Measurements from ENCODE around the gene CTSD.

CTSD gene

DNA sequence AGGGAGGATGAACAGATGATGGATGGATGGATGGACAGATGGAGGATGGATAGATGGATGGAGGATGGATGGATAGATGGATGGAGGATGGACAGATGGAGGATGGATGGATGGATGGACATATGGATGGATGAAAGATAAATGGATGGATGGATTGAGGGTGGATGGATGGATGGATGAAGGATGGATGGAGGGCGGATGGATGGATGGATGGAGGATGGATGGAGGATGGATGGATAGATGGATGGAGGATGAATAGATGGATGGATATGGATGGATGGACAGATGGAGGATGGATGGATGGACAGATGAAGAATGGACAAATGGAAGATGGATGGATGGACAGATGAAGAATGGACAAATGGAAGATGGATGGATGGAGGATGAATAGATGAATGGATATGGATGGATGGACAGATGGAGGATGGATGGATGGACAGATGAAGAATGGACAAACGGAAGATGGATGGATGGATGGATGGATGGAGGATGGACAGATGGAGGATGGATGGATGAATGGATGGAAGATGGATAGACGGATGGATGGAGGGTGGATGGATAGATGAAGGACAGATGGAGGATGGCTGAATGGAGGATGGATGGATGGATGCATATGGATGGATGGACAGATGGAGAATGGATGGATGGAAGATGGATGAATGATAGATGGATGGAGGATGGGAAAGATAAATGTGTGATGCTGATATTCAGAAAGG, 20.7 kb downstream of the CTSD start:
- DNase-seq, result no peak

- no peak for DNase-seq
Measured at GRCh38 chr11:1742371-1742770, 21.4 kb downstream of the CTSD start.

- no peak for DNase-seq
Measured at GRCh38 chr11:1741741-1742140, 22.0 kb downstream of the CTSD start.

GRCh38 chr11:1740786-1741530, 22.8 kb downstream of the CTSD start:
- no peak for DNase-seq

DNA sequence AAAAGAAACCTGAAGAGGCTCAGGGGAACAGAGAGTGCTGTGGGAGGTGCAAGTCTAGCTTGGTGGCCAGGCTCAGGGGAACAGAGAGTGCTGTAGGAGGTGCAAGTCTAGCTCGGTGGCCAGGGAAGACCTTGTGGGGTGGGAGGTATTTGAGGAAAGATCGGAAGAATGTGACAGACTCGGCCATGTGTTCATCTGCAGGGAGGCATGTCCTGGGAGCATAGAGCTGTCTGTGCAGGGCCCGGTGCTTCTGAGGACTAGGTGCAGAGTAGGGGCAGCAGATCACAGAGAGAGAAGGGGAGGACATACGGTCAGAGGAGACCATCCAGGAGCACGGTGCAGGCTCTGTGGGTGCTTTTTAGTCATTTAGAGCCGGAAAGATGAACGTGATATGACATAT, 24.2 kb downstream of the CTSD start:
- no peak for DNase-seq

DNA sequence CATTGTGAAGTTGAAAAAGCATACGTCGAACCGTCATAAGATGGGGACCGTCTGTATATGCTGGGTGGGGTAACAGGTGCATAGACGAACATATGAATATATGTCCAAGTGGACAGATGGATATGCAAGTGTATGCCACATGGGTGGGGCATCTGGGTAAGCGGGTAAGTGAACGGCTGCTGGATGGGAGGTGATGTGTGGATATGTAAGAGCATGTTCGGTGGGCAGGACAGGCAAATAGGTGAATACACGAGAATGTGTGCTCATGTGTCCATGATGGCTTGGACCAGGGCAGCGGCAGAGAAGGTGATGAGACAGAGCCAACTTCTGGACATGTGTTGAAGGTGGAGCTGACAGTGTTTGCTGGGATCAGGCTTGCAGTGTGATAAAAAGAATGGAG, 25.3 kb downstream of the CTSD start:
- DNase-seq, result no peak

DNA sequence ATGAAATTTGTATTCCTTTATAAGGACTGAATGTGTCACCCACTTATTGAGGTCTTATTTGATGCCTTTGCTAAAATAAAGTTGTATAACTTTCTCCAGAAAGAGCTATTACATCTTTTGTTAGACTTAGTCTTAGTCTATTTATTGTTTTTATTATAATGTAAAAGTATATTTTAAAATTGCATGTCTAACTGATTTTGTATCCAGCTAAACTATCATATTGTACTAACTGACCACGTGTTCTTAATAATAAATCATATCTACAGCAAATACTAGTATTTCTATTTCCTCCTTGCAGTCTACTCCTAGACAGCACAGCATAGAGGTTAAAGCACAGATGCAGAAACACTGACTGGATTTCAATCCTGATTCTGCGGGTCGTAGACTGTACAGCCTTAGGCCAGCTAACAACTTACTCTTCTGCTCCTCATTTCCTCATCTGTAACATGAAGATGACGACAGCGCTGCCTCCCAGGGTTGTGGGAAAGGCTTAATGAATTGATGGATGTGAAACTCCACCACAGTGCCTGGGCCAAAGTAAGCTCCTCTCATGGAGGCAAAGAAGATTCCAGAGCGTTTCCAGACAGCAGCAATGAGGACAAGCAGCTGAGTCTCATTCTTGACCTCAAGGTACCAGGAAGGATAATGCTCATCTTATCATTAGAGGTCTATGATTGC, 26.5 kb downstream of the CTSD start:
- no peak for DNase-seq

GRCh38 chr11:1736447-1736992, 27.2 kb downstream of the CTSD start:
- no peak for DNase-seq

- no peak for DNase-seq
Measured at GRCh38 chr11:1735271-1735670, 28.5 kb downstream of the CTSD start.

GRCh38 chr11:1734641-1735081, 29.1 kb downstream of the CTSD start:
- no peak for DNase-seq

GRCh38 chr11:1733716-1734640, 29.7 kb downstream of the CTSD start:
- no peak for DNase-seq

GRCh38 chr11:1733009-1733715, 30.6 kb downstream of the CTSD start:
- DNase-seq, result no peak

DNA sequence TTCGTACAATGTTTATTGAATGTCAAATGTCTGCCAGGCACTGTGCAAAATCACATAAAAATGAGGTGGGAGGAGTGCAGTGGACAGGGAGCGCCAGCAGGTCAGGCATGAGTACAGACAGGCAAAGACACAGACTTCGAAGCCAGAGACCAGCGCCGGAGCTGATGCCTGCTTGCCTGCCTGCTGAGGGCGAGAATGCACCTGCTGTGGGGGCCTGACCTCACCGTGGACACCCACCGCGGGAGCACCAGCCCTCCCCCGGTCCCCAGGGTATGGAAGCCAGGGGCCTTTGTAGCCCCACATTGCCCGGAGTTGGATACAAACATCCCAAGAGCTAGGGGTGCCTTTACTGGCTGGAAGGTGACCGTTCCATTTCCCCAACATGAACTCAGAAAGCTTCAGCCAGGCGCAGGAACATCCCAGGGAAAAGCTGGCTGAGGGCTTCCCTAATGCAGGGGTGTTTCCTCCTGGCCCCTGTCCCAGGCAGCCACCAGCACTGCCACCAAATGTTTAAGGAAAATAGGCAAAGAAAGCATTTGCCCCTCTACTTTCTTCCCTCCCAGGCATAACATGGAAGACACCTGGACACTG, 31.2 kb downstream of the CTSD start:
- no peak for DNase-seq

- DNase-seq, result no peak
Measured at GRCh38 chr11:1731451-1732059, 32.2 kb downstream of the CTSD start.

GRCh38 chr11:1730059-1730629, 33.6 kb downstream of the CTSD start:
- DNase-seq, result no peak

DNA sequence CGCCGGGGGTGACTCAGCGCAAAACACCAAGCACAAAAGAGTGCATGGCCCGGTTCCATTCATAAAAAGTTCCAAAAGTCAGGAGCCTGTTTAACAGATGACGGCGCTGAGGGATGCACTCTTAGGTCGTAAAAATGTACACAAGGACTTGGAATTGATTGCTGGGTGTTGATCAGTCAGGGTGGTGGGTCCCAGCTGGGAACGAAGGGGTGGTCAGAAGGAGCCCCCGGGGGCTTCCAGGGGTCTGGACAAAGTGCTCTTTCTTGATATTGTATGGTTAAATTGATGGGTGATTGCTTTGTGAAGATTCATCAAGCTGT, 34.1 kb downstream of the CTSD start:
- DNase-seq, result no peak

DNA sequence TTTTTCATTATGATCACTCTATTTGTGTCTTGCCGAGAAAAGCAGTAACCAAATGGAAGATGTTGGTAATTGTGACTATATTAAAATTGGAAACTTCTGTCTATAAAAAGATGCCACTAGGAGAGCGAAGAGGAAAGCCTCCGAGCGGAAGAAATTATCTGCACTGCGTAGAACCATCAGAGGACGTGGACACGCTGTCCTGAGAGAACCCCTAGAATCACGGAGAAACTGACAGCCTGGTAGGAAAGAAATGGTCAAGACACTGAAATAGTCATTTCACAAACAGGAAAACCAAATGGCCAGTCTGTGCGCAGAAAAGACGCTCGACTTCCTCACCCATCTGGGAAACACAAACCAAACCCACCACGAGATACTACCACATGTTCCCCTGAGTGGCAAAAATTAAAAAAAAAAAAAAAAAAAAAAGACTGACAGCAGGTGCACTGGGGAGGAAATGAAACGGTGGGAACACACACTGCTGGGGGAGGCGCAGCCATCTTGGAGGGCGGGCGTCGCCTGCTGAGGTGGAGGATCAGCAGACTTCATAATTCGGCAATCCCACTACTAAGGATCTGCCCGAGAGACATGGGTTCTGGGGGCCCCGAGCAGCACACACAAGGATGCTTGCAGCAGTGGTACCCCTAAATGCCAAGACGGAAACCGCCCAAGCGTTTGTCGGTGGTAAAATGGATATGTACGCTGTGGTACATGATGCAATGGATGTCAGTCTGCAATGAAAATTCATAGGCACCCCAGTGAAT, 34.6 kb downstream of the CTSD start:
- no peak for DNase-seq

DNA sequence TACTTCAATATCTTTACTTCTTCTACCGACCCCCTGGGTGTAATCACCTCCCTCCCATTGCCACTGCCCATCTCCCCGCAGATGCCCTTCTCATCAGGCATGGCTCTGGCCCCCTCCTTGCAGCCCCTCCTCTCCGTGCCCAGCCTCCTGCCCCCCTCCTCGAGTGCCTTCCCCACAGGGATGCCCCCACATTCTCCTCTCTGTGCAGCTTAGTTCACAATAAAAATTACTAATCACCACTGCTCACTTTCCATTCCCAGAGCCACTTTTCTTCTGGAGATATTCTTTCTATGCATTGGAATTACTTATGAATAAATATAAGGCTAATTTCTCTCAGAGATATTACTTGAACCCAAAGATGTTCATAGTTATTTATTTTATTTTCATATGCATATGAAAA, 35.4 kb downstream of the CTSD start:
- no peak for DNase-seq

DNA sequence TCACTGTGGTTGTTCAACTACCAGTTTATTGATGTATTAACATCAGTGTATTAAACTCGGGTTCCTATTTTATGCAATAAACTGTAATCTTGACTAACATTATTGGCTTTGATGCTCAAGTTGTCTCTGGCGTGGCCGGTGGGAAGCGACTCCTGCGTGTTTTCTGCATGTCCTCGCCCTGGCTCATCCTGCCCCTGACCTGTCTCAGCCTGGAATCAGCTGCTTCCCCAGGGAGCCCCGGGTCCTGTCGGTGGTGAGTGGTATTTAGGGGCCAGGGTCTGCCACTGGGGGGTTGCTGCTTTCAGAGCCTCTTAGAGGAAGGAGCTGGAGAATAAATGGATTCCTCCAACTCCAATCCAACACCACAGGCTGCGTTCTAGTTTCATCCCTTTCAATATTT, 35.9 kb downstream of the CTSD start:
- no peak for DNase-seq

- no peak for DNase-seq
Measured at GRCh38 chr11:1727096-1727690, 36.5 kb downstream of the CTSD start.

Measured in NCI-H1694 (cell line).